Thoracic aorta (tissue), 2 donors: ENCODE data around the gene MT2A. TPM values are rescaled to one million over a fixed set of nuclear protein-coding genes. Genes with fewer than 3 reads are reported as not detected.
A peak's percentile ranks its signal among the peaks of the same experiment; 100 is the strongest.

ENCODE experiments used
- ATAC-seq: fragments of 150-250 bp; one replicate; pipeline ENCODE4 v1.8.0; 2017; ENCODE audit warnings: low read depth; ENCODE audit not compliant: insufficient number of reproducible peaks, low FRiP score
- DNase-seq: peaks from one replicate; pipeline ENCODE4 v3.0.0-alpha.2; 2020; ENCODE audit warnings: low spot score
- H3K27ac ChIP-seq, 2 donors: fragments of 200-600 bp; sonication (generic); 1 replicate in 1 of 2; 2 replicates in 1 of 2; pipeline ENCODE4 v1.5.1; 2016; ENCODE audit warnings: mild to moderate bottlenecking in 2 of 2, moderate library complexity in 2 of 2
- H3K27me3 ChIP-seq: fragments of 200-600 bp; sonication (generic); replicated peaks from 2 replicates; pipeline ENCODE4 v1.6.0; 2016; ENCODE audit warnings: mild to moderate bottlenecking; ENCODE audit not compliant: insufficient read depth
- H3K36me3 ChIP-seq: fragments of 200-600 bp; sonication (generic); one replicate; pipeline ENCODE4 v1.5.1; 2016
- H3K4me1 ChIP-seq, 2 donors: fragments of 200-600 bp; sonication (generic); 1 replicate in 1 of 2; 2 replicates in 1 of 2; pipeline versions ENCODE4 v1.5.1 to v1.6.0; 2016; ENCODE audit warnings: low read depth in 2 of 2, mild to moderate bottlenecking in 1 of 2; ENCODE audit not compliant: control insufficient read depth in 1 of 2
- H3K4me3 ChIP-seq: fragments of 200-600 bp; sonication (generic); 2 replicates; pipeline ENCODE4 v1.5.1; 2016; ENCODE audit warnings: mild to moderate bottlenecking
- H3K9me3 ChIP-seq: fragments of 200-600 bp; sonication (generic); 2 replicates; pipeline ENCODE4 v1.5.1; 2016
- CTCF ChIP-seq: fragments of 200-600 bp; sonication (generic); IDR thresholded peaks from one replicate; pipeline ENCODE4 v1.5.1; 2019; ENCODE audit warnings: antibody characterized with exemption
- total RNA-seq, 2 donors: library from RNA; depleted of rRNA; stranded (reverse); fragments of >200 nt; gene quantifications; one replicate each; pipeline versions ENCODE4 v1.1.0 to v1.2.3, GENCODE V29; 2016

Gene MT2A
- total RNA-seq, 2 donors from 2014 or later = 107 to 185 TPM

- ATAC-seq (no peak), DNase-seq (no peak)
- H3K4me1 ChIP-seq = peaks cover 29 to 47% of the 10 kb centered on the region in 2 donors
- H3K27ac ChIP-seq = peak overlapping the region; percentile 92 to 93
- peak overlapping the region; percentile 91 for H3K4me3 ChIP-seq
- no peaks in the 10 kb centered on the region for H3K27me3 ChIP-seq
- no peak for TF ChIP-seq CTCF
- H3K9me3 ChIP-seq = no peaks in the 10 kb centered on the region
- H3K36me3 ChIP-seq = no peaks in the 10 kb centered on the region
Observed at GRCh38 chr16:56609463-56609921, 1.1 kb downstream of the MT2A start.

DNA sequence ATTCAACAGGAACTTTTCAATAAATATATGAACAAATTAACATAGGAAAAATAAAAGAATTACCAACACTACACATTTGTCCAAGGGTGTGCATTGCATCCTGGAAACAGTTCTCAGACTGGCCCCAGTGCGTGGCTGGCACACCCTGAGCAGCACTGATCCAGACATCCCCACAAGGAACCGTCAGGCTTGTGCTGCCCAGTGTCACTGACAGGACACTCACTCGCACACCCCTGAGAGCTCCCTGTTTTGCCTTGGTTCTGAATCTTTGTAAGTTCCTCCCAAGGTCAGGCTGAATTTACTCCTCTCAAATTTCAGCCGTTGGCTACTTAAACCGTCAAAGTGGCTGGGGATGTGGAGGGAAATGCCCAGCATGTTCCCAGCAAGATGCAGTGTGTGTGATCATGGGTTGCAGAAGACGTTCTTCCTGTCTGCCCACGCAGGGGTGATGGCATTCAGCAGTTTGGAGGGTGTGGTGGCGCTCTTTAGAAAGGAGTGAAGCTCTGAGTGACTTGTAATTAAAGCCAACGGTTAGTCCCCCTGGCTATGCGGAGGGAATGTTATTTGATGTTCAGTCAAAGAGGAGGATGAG lies 1.7 kb downstream of the MT2A start:
- Histone ChIP-seq H3K4me1 (peaks cover 29 to 47% of the 10 kb centered on the region in 2 donors), H3K27ac (peak overlapping the region; percentile 92 to 93), H3K4me3 (peak overlapping the region; percentile 91), H3K9me3 (no peaks in the 10 kb centered on the region), H3K27me3 (no peaks in the 10 kb centered on the region), H3K36me3 (no peaks in the 10 kb centered on the region)
- DNase-seq (no peak), ATAC-seq (no peak)
- no peak for TF ChIP-seq CTCF

- peaks cover 29 to 47% of the 10 kb centered on the region in 2 donors for H3K4me1 ChIP-seq
- ATAC-seq = no peak
Observed at GRCh38 chr16:56610609-56611111, 2.3 kb downstream of the MT2A start.

DNA sequence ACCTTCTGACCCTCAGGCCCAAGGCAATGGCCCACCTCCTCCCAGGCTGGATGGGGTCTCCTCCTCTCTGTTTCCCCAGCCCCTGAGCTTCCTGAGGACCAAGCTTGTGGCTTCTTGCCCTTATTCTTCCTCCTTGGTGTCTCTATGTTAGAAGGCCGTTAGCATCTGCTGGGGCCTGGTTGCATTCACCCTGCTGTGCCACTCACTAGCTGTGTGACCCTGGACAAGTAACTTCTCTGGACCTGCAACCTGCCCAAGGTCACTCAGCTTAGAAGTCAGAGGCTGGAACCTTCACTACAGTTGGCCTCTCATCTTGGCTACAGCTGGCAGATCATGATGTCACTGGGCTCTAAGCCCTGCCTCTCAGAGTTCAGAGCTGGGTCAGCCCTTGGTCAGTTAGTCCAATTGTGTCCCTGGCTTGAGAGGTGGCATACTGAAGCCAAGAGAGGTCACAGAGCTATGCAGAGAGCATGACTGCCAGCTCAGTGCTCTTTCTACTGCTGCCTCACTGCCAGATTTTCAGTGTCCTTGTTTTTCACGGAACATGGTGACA lies 3.0 kb downstream of the MT2A start:
- no peaks in the 10 kb centered on the region for H3K27me3 ChIP-seq
- TF ChIP-seq CTCF = no peak
- no peaks in the 10 kb centered on the region for H3K9me3 ChIP-seq
- peaks cover 29 to 44% of the 10 kb centered on the region in 2 donors for H3K4me1 ChIP-seq
- ATAC-seq = peak; percentile 69
- peak; percentile 59 for DNase-seq
- H3K4me3 ChIP-seq = peak overlapping the region; percentile 16
- H3K36me3 ChIP-seq = no peaks in the 10 kb centered on the region
- H3K27ac ChIP-seq = peak overlapping the region; percentile 92 to 93

More at GRCh38 chr16:56610609-56611111, 2.3 kb downstream of the MT2A start:
- no peaks in the 10 kb centered on the region for H3K9me3 ChIP-seq
- TF ChIP-seq CTCF = no peak
- H3K27me3 ChIP-seq = no peaks in the 10 kb centered on the region
- DNase-seq = no peak
- peak overlapping the region; percentile 92 to 93 for H3K27ac ChIP-seq
- no peaks in the 10 kb centered on the region for H3K36me3 ChIP-seq
- H3K4me3 ChIP-seq = peak overlapping the region; percentile 91

DNA sequence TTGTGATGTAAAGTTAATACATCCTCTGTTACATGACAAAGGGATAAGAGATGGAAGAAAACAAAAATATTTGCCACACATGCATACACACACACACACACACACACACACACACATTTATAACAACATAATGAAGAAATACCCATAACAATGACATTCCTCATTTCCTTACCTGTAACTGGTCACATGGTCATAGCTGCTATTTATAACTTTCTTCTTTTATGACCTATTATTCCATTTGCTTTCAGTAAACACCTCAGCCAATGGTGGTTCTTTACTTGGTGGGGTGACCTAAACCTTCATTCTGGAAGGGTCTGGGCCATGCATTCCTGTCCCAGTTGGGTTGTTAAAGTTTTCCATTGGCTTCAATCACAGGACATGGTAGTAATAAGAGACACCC lies 5.3 kb downstream of the MT2A start:
- Histone ChIP-seq H3K4me3 (no peak overlapping the region), H3K27ac (no peak overlapping the region), H3K4me1 (peaks cover 19 to 40% of the 10 kb centered on the region in 2 donors)

More for the DNA sequence above, 5.3 kb downstream of the MT2A start:
- ATAC-seq = no peak
- Histone ChIP-seq H3K9me3 (no peaks in the 10 kb centered on the region), H3K36me3 (no peaks in the 10 kb centered on the region), H3K27me3 (no peaks in the 10 kb centered on the region)
- no peak for DNase-seq
- no peak for TF ChIP-seq CTCF
